ENCODE results near the gene TBC1D16. TPM values are rescaled to one million over a fixed set of nuclear protein-coding genes. Genes with fewer than 3 reads are reported as not detected.

TBC1D16 gene
- total RNA-seq, 3 donors from 2014 or later: 27.1 to 92.2 (median 32.8) TPM

DNA sequence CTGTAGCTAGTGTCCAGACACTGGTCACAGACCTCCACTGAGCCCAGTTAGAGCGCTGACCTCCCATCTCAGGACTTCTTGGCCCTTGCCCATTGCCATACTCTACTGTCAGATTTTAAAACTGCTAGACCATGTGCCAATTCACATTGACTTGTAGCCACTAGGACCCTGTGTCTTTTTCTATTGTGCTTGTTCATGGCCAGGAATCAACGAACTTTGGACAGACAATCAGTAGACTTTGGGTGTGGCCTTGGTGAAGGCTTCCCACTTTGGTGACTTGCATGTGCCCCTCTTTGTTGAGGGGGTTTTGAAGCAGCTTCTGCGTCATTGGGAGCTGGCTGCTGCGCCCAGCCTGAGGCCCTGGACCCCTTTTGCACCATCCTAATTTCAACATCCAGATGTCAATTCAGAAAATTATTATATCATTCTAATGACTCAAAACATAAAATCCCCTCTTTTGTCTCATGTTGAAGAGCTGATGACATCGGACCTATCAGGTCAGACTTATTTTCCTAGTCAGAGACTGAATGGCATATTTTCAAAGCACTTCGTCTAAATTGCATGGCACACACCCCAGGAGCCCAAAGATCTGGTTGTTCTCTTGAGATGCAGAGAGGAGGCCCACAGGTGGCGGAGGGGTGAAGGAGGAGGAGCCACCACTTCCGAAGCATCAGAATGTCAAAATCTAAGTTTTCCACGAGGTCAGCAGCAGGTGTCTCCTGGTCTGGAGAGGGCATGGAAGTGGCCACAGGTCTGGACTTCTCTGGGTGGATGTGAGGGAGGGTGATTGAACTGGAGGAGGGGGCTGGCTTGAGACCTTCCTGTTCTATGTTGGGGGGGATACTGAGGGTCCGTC, 103.0 kb downstream of the TBC1D16 start:
- intact Hi-C loops (cut with DNase I; ENCODE audit: low total_unique reads): no loop called here
- TF ChIP-seq, protein P1, sequence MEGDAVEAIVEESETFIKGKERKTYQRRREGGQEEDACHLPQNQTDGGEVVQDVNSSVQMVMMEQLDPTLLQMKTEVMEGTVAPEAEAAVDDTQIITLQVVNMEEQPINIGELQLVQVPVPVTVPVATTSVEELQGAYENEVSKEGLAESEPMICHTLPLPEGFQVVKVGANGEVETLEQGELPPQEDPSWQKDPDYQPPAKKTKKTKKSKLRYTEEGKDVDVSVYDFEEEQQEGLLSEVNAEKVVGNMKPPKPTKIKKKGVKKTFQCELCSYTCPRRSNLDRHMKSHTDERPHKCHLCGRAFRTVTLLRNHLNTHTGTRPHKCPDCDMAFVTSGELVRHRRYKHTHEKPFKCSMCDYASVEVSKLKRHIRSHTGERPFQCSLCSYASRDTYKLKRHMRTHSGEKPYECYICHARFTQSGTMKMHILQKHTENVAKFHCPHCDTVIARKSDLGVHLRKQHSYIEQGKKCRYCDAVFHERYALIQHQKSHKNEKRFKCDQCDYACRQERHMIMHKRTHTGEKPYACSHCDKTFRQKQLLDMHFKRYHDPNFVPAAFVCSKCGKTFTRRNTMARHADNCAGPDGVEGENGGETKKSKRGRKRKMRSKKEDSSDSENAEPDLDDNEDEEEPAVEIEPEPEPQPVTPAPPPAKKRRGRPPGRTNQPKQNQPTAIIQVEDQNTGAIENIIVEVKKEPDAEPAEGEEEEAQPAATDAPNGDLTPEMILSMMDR (IDR thresholded peaks at IDR 0.05): no peak
- no peak for TF ChIP-seq POLR2AphosphoS5 (IDR thresholded peaks at IDR 0.05)
- no peak for TF ChIP-seq POLR2A (IDR thresholded peaks at IDR 0.05)
- no peak for DNase-seq (ENCODE audit: low spot score in 2 of 2)
- H3K9me3 ChIP-seq: no peaks in the 10 kb centered on the region
- H3K4me1 ChIP-seq: peaks cover 0 to 6% of the 10 kb centered on the region in 2 donors
- H3K36me3 ChIP-seq: no peaks in the 10 kb centered on the region
- peaks cover 0 to 36% of the 10 kb centered on the region in 2 donors for H3K27me3 ChIP-seq
- no peak overlapping the region for H3K27ac ChIP-seq
- H3K4me3 ChIP-seq: no peak overlapping the region

DNA sequence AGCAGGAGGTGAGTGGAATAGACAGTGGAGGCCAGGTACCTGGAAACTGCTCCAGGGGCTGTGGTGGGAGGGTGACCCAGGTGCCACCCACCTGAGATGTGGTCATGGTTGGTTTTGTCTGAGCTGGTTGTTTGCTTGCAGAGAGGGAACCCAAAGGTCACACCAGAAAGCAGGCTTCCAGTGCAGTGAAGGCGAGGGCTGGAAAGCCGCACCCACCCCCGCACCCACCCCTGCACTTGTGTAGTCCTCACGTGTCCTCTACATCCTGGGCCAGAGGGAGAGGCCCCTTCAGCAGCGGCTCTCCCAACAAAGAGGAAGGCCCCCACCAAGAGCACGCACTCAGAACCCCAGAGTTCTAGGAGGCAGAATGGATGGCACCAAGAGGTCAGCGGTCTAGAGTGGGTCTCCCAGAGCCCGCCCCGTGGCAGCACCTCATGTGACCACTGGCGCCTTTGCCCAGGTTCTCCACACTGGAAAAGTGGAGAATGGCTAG, 103.8 kb downstream of the TBC1D16 start:
- TF ChIP-seq POLR2A (IDR thresholded peaks at IDR 0.05): no peak
- TF ChIP-seq, protein P1 (IDR thresholded peaks at IDR 0.05): no peak
- TF ChIP-seq POLR2AphosphoS5 (IDR thresholded peaks at IDR 0.05): no peak
- no peak overlapping the region for H3K27ac ChIP-seq
- H3K36me3 ChIP-seq: no peaks in the 10 kb centered on the region
- DNase-seq (ENCODE audit: low spot score in 2 of 2): no peak
- peaks cover 0 to 44% of the 10 kb centered on the region in 2 donors for H3K27me3 ChIP-seq
- peaks cover 0 to 6% of the 10 kb centered on the region in 2 donors for H3K4me1 ChIP-seq
- H3K4me3 ChIP-seq: no peak overlapping the region
- intact Hi-C loops (cut with DNase I; ENCODE audit: low total_unique reads): no loop called here
- no peaks in the 10 kb centered on the region for H3K9me3 ChIP-seq

DNA sequence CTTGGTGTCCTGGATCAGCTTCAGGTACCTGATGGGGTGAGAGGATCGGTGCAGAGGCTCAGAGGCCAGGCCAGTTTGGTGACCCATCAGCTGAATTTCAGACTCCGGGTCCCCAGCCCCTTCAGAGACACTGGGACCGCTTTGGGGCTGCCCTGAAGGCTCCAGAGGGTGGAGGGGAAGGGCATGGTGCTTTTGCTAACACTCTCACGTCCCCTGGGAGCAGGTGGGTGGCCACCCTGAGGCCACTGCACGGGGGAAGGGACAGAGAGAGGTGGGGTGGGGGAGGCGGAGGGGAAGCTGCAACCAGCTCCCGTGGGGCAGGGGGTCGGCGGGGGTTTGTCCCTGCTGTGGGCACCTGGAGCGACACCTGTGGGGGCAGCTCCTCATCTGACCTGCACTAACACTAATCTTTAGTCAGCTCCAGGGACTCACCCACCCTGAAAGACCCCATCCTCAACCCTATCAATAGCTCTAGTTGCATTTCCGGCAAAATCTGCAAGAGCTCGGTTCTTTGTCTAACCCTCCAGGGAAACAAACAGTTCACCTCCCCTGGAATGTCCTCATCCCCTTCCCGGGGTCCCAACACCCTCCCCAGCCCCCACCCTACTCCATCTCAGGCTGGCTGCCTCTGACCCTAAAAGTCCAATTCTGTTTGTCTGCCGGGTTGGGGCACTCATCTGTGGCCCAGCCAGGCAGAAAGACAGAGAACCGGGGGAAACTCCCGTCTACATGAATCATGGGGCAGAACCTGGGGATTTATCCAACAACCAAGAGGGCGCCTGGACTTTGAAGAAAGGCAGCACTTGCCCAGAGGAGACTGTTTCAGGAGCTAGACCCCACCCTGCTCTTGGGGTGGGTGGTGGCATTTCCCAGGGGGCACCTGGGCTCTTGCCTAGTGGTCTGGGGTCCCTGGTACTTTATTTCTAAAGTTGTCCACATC, 104.5 kb downstream of the TBC1D16 start:
- Histone ChIP-seq H3K27ac (no peak overlapping the region), H3K36me3 (no peaks in the 10 kb centered on the region), H3K4me1 (peaks cover 0 to 6% of the 10 kb centered on the region in 2 donors), H3K9me3 (no peaks in the 10 kb centered on the region), H3K27me3 (peaks cover 0 to 51% of the 10 kb centered on the region in 2 donors), H3K4me3 (no peak overlapping the region)
- TF ChIP-seq POLR2AphosphoS5 (IDR thresholded peaks at IDR 0.05): no peak
- TF ChIP-seq, protein P1 (IDR thresholded peaks at IDR 0.05): no peak
- TF ChIP-seq POLR2A (IDR thresholded peaks at IDR 0.05): no peak
- no peak for DNase-seq (ENCODE audit: low spot score in 2 of 2)
- intact Hi-C loops (cut with DNase I; ENCODE audit: low total_unique reads): no loop called here

DNA sequence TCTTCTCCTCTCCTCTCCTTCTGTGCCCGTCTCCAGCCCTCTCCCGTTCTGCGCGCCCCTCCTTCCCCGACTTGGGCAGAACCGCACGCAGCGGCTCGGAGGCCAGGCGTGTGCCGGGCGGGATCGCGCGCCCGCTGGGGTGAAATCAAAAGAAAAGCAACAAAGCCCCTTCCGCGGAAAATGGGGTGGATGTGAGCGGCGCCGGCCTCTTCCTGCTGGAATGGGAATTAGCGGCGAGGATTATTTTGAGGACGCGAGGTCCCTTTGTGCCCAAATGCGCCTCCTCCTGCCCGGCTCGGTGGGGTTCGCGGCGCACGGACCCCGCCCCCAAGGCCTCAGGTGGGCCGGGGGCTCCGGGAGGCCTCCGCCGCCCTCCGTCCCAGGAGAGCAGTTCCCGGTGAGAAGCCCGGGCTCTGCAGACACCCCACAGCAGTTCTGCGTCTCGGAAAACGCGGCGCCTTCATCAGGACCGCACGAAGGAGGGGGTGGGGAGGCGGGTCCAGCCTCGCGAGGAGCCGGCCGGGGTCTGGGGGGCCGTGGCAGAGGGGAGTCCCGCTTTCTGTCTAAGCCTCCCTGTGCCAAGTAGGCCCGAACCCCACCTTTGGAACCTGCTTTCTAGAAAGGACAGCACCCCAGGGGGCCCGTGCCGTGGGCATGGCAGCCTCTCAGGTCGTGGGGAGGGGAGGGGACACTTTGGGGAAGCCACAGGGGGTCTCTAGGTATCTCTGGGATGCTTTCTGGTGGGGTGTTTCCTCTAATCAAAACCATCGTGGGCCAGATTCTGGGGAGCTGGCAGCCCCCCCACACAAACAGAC, 105.4 kb downstream of the TBC1D16 start:
- DNase-seq (ENCODE audit: low spot score in 2 of 2): no peak
- peak overlapping the region in 2 of 3 donors; percentile 18 to 61 for H3K4me3 ChIP-seq
- peaks cover 0 to 6% of the 10 kb centered on the region in 2 donors for H3K4me1 ChIP-seq
- no peak for TF ChIP-seq POLR2AphosphoS5 (IDR thresholded peaks at IDR 0.05)
- TF ChIP-seq, protein P1 (IDR thresholded peaks at IDR 0.05): no peak
- no peak for TF ChIP-seq POLR2A (IDR thresholded peaks at IDR 0.05)
- peaks cover 0 to 52% of the 10 kb centered on the region in 2 donors for H3K27me3 ChIP-seq
- no peaks in the 10 kb centered on the region for H3K36me3 ChIP-seq
- H3K27ac ChIP-seq: no peak overlapping the region
- intact Hi-C loops (cut with DNase I; ENCODE audit: low total_unique reads): no loop called here
- no peaks in the 10 kb centered on the region for H3K9me3 ChIP-seq

All from breast epithelium (tissue), 4 donors.